Endodermal cell (in vitro differentiated cells): ENCODE measurements around the gene MAL. TPM values are rescaled to one million over a fixed set of nuclear protein-coding genes. Genes with fewer than 3 reads are reported as not detected.

ENCODE experiments used
- DNase-seq: peaks from one replicate; pipeline ENCODE4 v3.0.0-alpha.2; 2017
- H3K27ac ChIP-seq: 2 replicates; pipeline ENCODE4 v1.5.1; 2013; ENCODE audit warnings: mild to moderate bottlenecking, low read depth, low read length, moderate library complexity
- H3K27me3 ChIP-seq: 2 replicates; pipeline ENCODE4 v1.6.1; 2013; ENCODE audit warnings: mild to moderate bottlenecking, low read length, moderate library complexity; ENCODE audit not compliant: insufficient read depth, control insufficient read depth, poor library complexity, severe bottlenecking
- H3K36me3 ChIP-seq: 2 replicates; pipeline ENCODE4 v1.7.0; 2013; ENCODE audit warnings: mild to moderate bottlenecking, low read length, moderate library complexity; ENCODE audit not compliant: control insufficient read depth, insufficient read depth
- H3K4me1 ChIP-seq: one replicate; pipeline ENCODE4 v1.7.0; 2013; ENCODE audit warnings: low read length; ENCODE audit not compliant: control insufficient read depth, insufficient read depth
- H3K4me3 ChIP-seq: 2 replicates; pipeline ENCODE4 v1.5.1; 2013; ENCODE audit warnings: mild to moderate bottlenecking, low read length, moderate library complexity
- H3K9ac ChIP-seq: 2 replicates; pipeline ENCODE4 v1.6.1; 2013; ENCODE audit warnings: mild to moderate bottlenecking, low read length, moderate library complexity; ENCODE audit not compliant: poor library complexity, severe bottlenecking; ENCODE audit errors: extremely low read depth
- H3K9me3 ChIP-seq: 2 replicates; pipeline ENCODE4 v1.6.1; 2013; ENCODE audit warnings: mild to moderate bottlenecking, low read length, moderate library complexity; ENCODE audit not compliant: control insufficient read depth
- H3K27ac Mint-ChIP-seq: 2 replicates; pipeline ENCODE4 v1.8.0; 2020; ENCODE audit warnings: mixed read lengths
- H3K27me3 Mint-ChIP-seq: 2 replicates; pipeline ENCODE4 v1.8.0; 2021; ENCODE audit warnings: mild to moderate bottlenecking, mixed read lengths; ENCODE audit not compliant: insufficient read depth
- H3K36me3 Mint-ChIP-seq: 2 replicates; pipeline ENCODE4 v1.8.0; 2020; ENCODE audit warnings: low read depth, mixed read lengths
- H3K4me1 Mint-ChIP-seq: 2 replicates; pipeline ENCODE4 v1.8.0; 2020; ENCODE audit warnings: mixed read lengths
- H3K4me3 Mint-ChIP-seq: 2 replicates; pipeline ENCODE4 v1.8.0; 2020; ENCODE audit warnings: mild to moderate bottlenecking, moderate library complexity, mixed read lengths
- H3K9me3 Mint-ChIP-seq: 2 replicates; pipeline ENCODE4 v1.8.0; 2020; ENCODE audit warnings: mild to moderate bottlenecking, mixed read lengths
- CTCF ChIP-seq: fragments of 200-600 bp; sonication (generic); conservative IDR thresholded peaks from 2 replicates; pipeline ENCODE4 v1.5.0; 2021; ENCODE audit warnings: antibody characterized with exemption, mild to moderate bottlenecking
- WGBS, 2 experiments: methylation state at CpG; one replicate each; pipeline versions ENCODE4 v1.1.5 to v1.1.7; 2013; ENCODE audit warnings: missing lambda C conversion rate in 2 of 2, mixed read lengths in 1 of 2; ENCODE audit not compliant: insufficient coverage in 1 of 2, insufficient read length in 1 of 2; 5-methylcytosine and 5-hydroxymethylcytosine counted together
- total RNA-seq, 2 donors: library from RNA; stranded (reverse); fragmentation: NEBNext Ultra II Directional in 1 of 2; extraction: Animal tissue kit (Norgen Biotek cat#: 25700) in 1 of 2; gene quantifications; 2 replicates in 1 of 2; 3 replicates in 1 of 2; pipeline ENCODE4 v1.2.1, GENCODE V29; 2021

The MAL gene
- total RNA-seq, 2 donors from 2014 or later, result not detected

GRCh38 chr2:95010718-95011117, 14.8 kb upstream of the MAL start:
- no peaks in the 10 kb centered on the region for H3K27me3 ChIP-seq
- TF ChIP-seq CTCF, result no peak
- H3K9me3 Mint-ChIP-seq, result no peaks in the 10 kb centered on the region
- no peaks in the 10 kb centered on the region for H3K9me3 ChIP-seq
- no peaks in the 10 kb centered on the region for H3K4me1 ChIP-seq
- H3K27me3 Mint-ChIP-seq, result peaks cover 4% of the 10 kb centered on the region
- no peak for DNase-seq
- H3K27ac Mint-ChIP-seq, result no peak overlapping the region
- no peak overlapping the region for H3K4me3 ChIP-seq
- H3K27ac ChIP-seq, result no peak overlapping the region
- H3K9ac ChIP-seq, result no peak overlapping the region
- no peaks in the 10 kb centered on the region for H3K36me3 Mint-ChIP-seq
- 90 to 93% methylated on average over 2 to 9 of the region's 9 CpGs for WGBS, 2 experiments
- H3K36me3 ChIP-seq, result no peaks in the 10 kb centered on the region
- H3K4me1 Mint-ChIP-seq, result no peaks in the 10 kb centered on the region
- H3K4me3 Mint-ChIP-seq, result no peak overlapping the region

GRCh38 chr2:95012881-95013550, 12.5 kb upstream of the MAL start:
- Histone ChIP-seq H3K9ac (no peak overlapping the region), H3K27me3 (no peaks in the 10 kb centered on the region), H3K9me3 (no peaks in the 10 kb centered on the region), H3K36me3 (no peaks in the 10 kb centered on the region), H3K4me3 (no peak overlapping the region), H3K4me1 (no peaks in the 10 kb centered on the region), H3K27ac (no peak overlapping the region)
- no peak for TF ChIP-seq CTCF
- Mint-ChIP-seq H3K9me3 (no peaks in the 10 kb centered on the region), H3K36me3 (no peaks in the 10 kb centered on the region), H3K27ac (no peak overlapping the region), H3K4me3 (no peak overlapping the region), H3K27me3 (peaks cover 8% of the 10 kb centered on the region), H3K4me1 (no peaks in the 10 kb centered on the region)
- 91% methylated on average over 7 to 10 of the region's 10 CpGs for WGBS, 2 experiments
- no peak for DNase-seq

- no peaks in the 10 kb centered on the region for H3K4me1 ChIP-seq
- no peak overlapping the region for H3K9ac ChIP-seq
- no peak overlapping the region for H3K4me3 ChIP-seq
- Mint-ChIP-seq H3K4me3 (no peak overlapping the region), H3K4me1 (no peaks in the 10 kb centered on the region), H3K27ac (no peak overlapping the region), H3K9me3 (no peaks in the 10 kb centered on the region), H3K27me3 (peaks cover 8% of the 10 kb centered on the region), H3K36me3 (no peaks in the 10 kb centered on the region)
- no peak for TF ChIP-seq CTCF
- H3K9me3 ChIP-seq, result no peaks in the 10 kb centered on the region
- no peaks in the 10 kb centered on the region for H3K36me3 ChIP-seq
- 79 to 96% methylated on average over 2 to 6 of the region's 6 CpGs for WGBS, 2 experiments
- no peaks in the 10 kb centered on the region for H3K27me3 ChIP-seq
- no peak for DNase-seq
- no peak overlapping the region for H3K27ac ChIP-seq
These were observed 11.8 kb upstream of the MAL start for GRCh38 chr2:95013726-95014125.
